ENCODE results near the gene MINDY4B. TPM values are rescaled to one million over a fixed set of nuclear protein-coding genes. Genes with fewer than 3 reads are reported as not detected.

MINDY4B gene
- total RNA-seq (not detected), polyA plus RNA-seq (not detected)
- long read RNA-seq, donor 1 = 0 reads
- long read RNA-seq, donor 2 = 0 reads

DNA sequence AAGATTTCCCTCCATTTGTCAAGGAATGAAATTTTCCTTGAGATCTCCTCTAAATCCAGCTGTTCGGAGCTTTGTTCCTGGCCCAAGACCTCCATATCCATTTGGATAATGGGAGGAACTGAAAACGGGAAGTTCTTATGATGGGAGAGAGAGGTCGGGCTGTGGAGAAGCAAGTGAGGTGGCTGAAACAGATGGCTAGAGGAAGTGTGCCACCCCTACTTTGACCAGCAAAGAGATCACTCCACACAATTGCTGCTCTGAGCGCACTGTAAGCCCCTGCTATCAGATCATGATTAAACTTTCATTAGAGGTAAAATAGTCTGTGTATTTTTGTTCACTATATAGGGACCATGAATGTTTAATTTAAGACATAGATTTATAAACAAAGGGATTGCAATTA lies at the start of gene MINDY4B:
Gene MINDY4B, minus strand, starts transcription at position 101 of the 400 bp plus-strand sequence. Its CDS starts 0 bp downstream, at position 101.
- DNase-seq (no peak), ATAC-seq (no peak)
- intact Hi-C loops (cut with DNase I) = no loop called here
- Histone ChIP-seq H3K27me3 (ENCODE audit: insufficient read depth in 3 of 3, low read length in 2 of 3) (no peaks in the 10 kb centered on the region), H3K9me3 (no peaks in the 10 kb centered on the region), H3K4me3 (no peak within 1 kb of the TSS), H3K4me1 (no peaks in the 10 kb centered on the region), H3K27ac (no peak within 1 kb of the TSS), H3K36me3 (ENCODE audit: insufficient read depth in 1 of 2, low read depth in 1 of 2) (no peaks in the 10 kb centered on the region)
- TF ChIP-seq, protein P1, sequence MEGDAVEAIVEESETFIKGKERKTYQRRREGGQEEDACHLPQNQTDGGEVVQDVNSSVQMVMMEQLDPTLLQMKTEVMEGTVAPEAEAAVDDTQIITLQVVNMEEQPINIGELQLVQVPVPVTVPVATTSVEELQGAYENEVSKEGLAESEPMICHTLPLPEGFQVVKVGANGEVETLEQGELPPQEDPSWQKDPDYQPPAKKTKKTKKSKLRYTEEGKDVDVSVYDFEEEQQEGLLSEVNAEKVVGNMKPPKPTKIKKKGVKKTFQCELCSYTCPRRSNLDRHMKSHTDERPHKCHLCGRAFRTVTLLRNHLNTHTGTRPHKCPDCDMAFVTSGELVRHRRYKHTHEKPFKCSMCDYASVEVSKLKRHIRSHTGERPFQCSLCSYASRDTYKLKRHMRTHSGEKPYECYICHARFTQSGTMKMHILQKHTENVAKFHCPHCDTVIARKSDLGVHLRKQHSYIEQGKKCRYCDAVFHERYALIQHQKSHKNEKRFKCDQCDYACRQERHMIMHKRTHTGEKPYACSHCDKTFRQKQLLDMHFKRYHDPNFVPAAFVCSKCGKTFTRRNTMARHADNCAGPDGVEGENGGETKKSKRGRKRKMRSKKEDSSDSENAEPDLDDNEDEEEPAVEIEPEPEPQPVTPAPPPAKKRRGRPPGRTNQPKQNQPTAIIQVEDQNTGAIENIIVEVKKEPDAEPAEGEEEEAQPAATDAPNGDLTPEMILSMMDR (IDR thresholded peaks at IDR 0.05) = no peak
- 66 to 72% (median 69%) methylated on average over 4 of the region's 4 CpGs for WGBS, 3 donors

DNA sequence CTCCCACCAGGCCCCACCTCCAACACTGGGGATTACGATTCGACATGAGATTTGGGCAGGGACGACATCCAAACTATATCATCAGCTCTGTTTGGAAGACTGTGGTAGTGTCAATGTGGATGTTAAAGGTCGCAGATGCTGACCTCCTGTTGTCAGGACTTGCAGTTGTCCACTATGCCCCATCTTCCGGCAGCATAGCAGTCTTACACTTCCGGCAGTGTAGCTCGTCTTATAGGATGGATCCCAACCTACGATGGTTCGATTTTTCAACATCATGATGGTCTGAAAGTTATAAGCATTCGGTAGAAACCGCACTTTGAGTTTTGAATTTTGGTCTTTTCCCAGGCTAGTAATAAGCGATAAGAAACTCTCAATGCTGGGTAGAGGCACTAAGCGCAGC lies 46.7 kb upstream of the MINDY4B start:
- H3K27me3 ChIP-seq (ENCODE audit: insufficient read depth in 3 of 3, low read length in 2 of 3) = no peaks in the 10 kb centered on the region
- intact Hi-C loops (cut with DNase I) = no loop called here
- DNase-seq = no peak
- 86 to 93% (median 90%) methylated on average over 13 of the region's 13 CpGs for WGBS, 3 donors
- H3K36me3 ChIP-seq (ENCODE audit: insufficient read depth in 1 of 2, low read depth in 1 of 2) = no peaks in the 10 kb centered on the region
- no peak overlapping the region for H3K27ac ChIP-seq
- TF ChIP-seq, protein P1 (IDR thresholded peaks at IDR 0.05) = no peak
- H3K9me3 ChIP-seq = no peaks in the 10 kb centered on the region
- H3K4me1 ChIP-seq = no peaks in the 10 kb centered on the region
- ATAC-seq = no peak
- no peak overlapping the region for H3K4me3 ChIP-seq

DNA sequence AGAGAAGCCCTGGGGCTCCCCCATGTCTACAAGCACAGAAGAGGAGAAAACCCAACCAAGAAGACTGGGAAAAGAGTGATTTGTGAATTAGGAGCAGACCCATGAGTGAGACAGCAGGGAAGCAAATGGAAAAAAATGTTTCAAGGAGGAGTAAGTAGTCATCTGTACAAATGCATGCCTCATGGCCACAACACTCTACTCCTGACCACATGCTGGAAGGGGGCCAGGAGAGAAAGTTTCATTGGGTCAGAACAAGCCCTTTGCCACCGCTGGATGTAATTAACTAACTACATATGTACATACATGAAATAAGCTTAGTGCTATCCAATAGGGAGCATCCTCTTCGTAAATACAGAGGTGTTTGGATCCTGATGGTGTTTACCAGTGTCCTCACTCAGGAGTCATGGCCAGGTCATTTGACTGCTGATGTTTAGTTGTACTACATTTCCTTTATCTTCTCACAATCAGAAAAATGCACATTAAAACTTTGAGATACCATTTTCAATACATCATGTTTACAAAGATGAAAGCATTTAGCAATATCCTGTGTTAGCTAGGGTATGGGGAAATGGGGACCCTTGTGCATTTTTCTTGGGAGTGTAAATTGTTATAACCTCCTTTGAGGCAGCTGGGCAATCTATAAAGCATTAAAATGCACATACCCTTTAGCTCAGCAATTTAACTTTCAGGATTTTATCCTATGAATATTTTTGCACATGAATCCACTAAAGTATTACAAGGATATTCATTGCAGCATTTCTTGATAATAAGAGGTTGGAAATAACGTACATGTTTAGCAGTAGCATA lies 40.2 kb upstream of the MINDY4B start:
- Histone ChIP-seq H3K9me3 (no peaks in the 10 kb centered on the region), H3K36me3 (ENCODE audit: insufficient read depth in 1 of 2, low read depth in 1 of 2) (no peaks in the 10 kb centered on the region), H3K4me1 (no peaks in the 10 kb centered on the region), H3K4me3 (no peak overlapping the region), H3K27me3 (ENCODE audit: insufficient read depth in 3 of 3, low read length in 2 of 3) (no peaks in the 10 kb centered on the region), H3K27ac (no peak overlapping the region)
- TF ChIP-seq, protein P1 (IDR thresholded peaks at IDR 0.05) = no peak
- intact Hi-C loops (cut with DNase I) = loop anchor here in 1 of 2 donors (2.0 kb wide), 1 partner anchor 73 kb away; no protein-coding TSS in a partner anchor
- WGBS, 3 donors = 74 to 83% (median 83%) methylated on average over 3 of the region's 3 CpGs
- DNase-seq (no peak), ATAC-seq (no peak)

DNA sequence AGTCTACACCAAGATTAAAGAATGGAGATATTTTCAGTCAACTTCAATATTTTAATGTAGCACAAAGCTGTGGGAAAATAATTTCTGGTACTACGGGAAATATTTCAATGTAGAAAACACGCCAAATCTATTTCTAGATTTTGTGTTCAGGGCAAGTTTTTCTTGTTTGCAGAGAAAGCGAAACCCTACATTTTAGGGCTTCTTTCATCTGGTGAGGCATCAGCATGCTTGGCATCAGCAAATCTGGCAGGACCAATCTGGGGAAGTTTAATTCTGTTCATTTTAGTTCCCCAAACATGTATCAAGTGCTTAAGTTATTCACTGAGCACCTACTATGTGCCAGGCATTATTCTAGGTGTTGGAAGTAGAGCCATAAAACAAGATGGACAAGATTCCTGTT lies 37.0 kb upstream of the MINDY4B start:
- Histone ChIP-seq H3K4me3 (no peak overlapping the region), H3K27me3 (ENCODE audit: insufficient read depth in 3 of 3, low read length in 2 of 3) (no peaks in the 10 kb centered on the region), H3K4me1 (no peaks in the 10 kb centered on the region), H3K27ac (no peak overlapping the region), H3K36me3 (ENCODE audit: insufficient read depth in 1 of 2, low read depth in 1 of 2) (no peaks in the 10 kb centered on the region), H3K9me3 (no peaks in the 10 kb centered on the region)
- intact Hi-C loops (cut with DNase I) = no loop called here
- ATAC-seq = no peak
- 72 to 75% (median 74%) methylated on average over 3 of the region's 3 CpGs for WGBS, 3 donors
- no peak for DNase-seq
- TF ChIP-seq, protein P1 (IDR thresholded peaks at IDR 0.05) = no peak
